Measurements from ENCODE around the gene SORD.
"Not testable (repeated sequence)": the region's sequence is repeated elsewhere in the genome, so short reads cannot be mapped to it uniquely, and the experiment has no call there.

GRCh38 chr15:45001180-45001579 is 21.8 kb upstream of the SORD start:
- not testable (repeated sequence) for TF ChIP-seq CTCF (conservative IDR thresholded peaks at IDR 0.05); ZFX (IDR thresholded peaks at IDR 0.05)
